D341Med (cell line): ENCODE measurements around the gene PDGFRB.

Experiments used
- DNase-seq: peaks from one replicate; pipeline ENCODE4 v3.0.0; 2012; ENCODE audit warnings: low spot score

Gene PDGFRB

DNA sequence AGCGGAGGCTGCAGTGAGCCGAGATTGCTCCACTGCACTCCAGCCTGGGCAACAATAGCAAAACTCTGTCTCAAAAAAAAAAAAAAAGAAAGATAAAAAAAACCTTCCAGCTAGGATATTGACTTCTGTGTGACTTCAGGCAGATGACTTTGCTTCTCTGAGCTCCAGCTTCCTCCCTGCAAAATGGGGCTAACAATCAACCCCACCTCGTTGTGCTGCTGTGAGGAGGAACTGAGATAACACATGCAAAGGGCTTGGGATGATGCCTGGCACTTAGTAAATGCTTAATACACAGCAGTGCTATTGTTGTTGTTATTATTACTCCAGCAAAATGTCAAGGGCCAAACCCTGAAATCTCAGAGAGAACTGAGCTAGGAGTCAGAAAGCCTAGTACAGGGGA lies 7.4 kb upstream of the PDGFRB start:
- DNase-seq = no peak

DNA sequence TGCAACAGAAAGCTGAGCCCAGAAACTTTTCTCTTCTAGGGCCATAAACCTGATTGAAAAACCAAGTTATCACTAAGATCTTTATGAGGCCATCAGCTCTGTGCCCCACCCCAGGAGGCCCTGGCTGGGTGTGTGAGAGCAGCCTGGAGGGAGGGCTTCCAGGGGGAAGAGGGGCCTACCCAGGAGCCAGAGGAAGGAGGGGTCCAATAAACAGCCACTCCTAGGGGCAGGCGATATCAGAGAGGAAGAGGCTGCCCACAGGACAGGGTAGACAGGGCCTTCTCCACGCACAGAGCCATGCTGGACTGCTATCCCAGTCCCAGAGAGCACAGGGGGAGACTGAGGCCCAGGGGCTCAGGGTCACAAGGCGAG lies 6.5 kb upstream of the PDGFRB start:
- DNase-seq = no peak

DNA sequence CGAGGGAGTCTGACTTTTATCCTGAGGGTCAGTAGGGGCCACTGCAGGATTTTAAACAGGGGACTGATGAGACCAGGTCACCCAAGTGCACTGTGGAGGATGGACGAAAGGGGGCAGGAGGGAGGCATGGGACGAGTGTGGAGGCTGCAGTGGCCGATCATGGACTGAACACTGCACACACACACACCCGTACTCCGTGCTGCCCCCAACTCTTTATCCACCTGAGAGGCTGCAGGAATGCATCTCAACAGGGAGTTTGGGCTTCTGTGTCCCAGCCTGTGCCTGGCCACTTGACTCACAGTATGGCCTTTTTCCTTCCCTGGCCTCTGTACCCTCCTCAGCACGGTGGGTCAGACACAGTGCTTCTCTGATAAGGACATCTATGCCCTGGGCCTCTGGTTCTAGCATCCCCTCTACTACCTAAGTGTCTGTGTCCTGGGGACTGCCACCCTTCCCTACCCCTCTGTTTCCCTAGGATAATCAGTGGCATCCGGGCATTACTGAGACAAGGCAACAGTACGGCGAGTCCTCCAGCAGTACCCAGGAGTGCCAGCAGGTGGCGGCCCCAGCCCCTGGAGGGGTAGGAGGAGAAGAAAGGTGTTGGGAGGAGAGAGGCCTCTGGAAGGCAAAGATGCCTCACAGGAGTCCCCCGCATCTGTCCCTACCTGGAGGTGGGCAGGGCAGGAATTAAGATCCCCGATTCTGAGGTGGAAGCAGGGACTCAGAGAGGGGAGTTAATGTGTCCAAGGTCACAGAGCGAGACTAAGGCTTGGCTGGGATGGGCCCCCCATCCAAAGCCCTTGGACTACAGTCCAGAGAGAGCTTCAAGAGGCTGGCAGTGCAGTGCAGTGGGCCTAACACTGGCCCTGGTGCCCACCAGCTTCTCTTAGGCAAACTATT lies 5.8 kb upstream of the PDGFRB start:
- DNase-seq = peak; percentile 89

DNA sequence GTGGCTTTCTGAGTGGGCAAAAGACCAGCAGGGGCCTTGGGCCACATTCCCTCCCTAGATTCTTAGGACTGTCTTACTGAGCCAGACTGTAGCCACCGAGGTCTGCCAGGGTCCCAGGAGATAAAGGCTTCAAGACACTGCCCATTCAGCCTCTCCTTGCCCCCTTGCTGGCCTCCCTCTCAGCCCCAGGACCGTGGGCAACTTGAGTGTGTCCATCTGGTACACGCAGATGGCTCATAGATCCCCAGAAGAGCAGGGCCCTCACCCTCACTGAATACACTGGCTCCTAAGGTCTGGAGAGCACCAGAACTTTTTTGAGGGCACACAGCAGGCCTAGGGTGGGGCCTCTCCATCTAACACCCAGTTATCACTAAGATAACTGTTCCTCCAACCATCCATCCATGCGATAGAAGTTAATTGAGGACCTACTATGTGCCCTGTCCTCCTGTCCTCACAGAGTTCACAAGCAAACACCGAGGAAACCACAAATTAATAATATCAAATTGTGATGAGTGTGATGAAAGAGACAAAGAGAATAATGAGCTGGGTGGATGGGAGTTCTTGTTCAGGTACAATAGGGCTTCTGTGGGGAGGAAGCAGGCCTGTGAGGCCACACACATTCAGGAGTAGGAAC lies 4.9 kb upstream of the PDGFRB start:
- DNase-seq = no peak

DNA sequence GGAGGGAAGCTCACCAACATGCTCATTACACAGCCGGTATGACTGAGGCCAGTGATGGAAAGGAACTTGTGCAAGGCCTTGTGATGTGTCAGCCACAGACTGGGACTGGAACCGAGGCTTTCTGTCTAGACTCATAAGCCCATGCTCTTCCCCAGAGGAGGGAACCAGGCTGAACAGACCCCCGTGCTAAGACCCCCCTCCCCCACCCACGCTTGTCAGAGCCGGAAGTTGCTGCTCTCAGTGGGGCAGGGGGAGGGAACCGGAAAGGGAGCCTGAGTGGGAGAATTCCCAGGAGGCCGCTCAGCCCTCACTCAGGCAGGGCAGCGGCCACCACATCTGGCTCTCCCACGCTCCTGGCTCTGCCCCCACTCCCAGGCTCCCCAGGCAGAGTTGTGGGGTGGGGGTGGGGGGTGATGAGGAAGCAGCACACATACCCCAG lies 4.1 kb upstream of the PDGFRB start:
- DNase-seq = no peak

DNA sequence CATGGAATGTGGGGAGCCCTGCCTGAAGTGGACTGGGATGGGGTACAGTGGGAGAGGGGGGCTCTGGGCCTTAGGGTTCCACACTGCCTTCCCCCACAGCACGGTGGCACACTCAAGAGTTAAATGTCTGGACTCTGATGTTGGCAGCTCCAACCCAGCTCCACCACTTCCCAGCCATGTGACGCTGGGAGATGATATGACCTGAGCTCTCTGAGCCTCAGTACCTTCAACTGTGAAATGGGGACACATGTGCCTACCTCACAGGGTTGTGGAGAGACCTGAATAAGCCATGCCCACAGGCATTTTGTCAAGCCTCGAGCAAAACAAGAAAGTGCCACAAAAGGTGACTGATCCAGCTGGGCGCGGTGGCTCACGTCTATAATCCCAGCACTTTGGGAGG lies 3.4 kb upstream of the PDGFRB start:
- no peak for DNase-seq

DNA sequence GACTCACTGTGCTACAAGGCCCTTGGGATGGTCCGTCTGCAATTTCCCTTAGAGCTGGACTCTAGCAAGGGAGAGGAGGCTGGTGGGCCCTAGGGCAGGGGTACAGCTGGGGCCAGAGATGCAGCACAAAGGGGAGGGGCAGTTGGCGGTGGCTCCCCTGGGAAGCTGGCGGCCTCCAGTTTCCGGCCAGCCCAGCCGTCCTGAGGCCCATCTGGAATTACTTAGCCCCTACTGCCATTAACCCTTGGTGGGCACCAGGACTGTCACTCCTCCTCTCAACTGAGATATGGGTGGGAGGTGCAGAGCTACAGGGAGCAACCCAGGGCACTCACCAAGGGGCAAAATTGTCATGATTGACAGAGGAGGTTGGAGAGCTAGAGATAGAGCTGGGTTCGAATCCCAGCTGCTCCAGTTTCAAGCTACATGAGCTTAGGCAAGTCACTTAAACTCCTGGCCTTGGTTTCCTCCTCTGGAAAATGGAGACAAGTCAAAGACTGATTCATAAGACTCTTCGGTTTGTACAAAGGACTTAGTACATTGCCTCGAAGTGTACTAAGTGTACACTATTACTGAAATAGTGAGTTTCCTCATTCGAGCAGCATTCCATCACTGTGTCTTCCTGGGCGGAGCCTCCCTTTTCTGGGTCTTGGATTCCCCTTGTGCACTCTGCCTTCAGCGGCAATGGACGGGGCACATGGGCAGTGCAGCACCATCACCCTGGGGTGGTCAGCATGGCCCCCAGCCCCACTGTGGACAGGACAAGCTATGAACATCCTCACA lies 2.7 kb upstream of the PDGFRB start:
- no peak for DNase-seq

DNA sequence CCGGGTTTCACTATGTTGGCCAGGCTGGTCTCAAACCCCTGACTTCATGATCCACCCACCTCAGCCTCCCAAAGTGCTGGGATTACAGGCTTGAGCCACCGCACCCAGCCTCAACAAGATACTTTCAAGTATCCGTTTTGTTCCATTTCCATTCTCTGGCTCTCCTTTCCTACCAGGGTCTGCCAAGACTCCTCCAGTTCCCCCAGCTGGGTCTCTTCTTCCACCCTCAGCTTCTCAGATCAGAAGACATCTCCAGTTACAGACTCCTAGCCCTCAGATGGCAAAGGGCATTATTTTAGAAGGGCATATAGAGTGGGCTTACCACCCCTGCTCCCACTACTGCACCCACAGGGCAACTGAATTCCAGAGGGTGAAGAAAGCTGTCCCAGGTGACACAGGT lies 1.5 kb upstream of the PDGFRB start:
- DNase-seq = no peak

DNA sequence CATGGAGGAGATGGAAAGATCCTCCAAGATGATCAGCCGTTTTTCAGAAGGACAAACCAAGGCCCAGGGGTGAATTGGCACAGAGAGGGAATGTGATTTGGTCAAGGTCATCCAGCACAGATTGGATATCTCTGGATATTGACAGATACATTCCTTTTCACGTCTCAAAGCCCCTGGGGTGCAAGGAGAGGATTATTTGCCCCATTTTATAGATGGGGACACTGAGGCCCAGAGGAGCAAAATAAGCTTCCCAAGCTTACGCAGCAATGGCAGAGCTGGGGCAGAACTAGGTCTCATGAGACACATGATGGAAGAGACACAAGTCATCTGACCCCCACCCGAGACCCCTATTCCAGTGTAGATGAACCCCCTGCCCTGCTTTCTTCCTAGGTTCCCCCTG lies 895 bp upstream of the PDGFRB start:
- DNase-seq = no peak

DNA sequence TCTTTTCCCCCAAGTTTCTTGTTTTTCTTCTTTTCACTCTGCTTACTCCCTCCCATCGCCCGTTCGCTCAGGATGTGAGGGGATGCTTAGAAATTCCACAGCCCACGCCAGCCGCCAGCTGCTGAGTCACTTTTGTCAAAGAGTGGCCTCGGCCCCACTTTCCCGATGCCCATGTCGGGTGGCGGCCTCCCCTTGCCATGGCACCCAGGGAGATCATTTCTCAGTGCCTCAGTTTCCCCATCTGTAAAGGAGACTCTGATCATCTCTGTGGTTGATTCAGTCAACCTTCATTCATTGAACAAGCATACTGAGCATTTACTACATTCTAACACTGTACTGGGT lies 353 bp upstream of the PDGFRB start:
- no peak for DNase-seq

DNA sequence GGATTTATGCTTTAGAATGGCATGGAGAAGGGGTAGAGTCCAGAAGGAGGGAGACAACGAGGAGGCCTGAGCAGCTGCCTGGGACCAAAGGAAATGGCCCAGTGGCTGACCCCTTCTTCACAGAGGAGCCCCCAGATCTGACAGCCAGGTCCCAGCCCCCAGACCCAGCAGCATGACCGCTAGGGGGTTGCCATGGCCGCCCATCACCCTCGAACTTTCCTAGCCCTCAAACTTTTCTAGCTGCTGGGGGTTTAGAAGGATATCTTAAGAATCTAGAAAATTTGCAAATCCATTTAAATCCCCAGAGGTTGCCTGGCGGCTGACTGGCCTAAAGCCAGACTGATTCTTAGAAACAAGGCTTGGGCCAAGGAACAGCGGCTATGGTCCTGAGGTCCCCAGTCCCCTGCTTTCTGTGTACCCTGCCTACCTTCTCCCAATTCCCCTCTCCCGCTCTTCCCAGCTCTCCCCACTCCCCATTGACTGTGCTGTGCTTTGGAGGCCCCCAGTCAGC lies 972 bp downstream of the PDGFRB start:
- DNase-seq = no peak

DNA sequence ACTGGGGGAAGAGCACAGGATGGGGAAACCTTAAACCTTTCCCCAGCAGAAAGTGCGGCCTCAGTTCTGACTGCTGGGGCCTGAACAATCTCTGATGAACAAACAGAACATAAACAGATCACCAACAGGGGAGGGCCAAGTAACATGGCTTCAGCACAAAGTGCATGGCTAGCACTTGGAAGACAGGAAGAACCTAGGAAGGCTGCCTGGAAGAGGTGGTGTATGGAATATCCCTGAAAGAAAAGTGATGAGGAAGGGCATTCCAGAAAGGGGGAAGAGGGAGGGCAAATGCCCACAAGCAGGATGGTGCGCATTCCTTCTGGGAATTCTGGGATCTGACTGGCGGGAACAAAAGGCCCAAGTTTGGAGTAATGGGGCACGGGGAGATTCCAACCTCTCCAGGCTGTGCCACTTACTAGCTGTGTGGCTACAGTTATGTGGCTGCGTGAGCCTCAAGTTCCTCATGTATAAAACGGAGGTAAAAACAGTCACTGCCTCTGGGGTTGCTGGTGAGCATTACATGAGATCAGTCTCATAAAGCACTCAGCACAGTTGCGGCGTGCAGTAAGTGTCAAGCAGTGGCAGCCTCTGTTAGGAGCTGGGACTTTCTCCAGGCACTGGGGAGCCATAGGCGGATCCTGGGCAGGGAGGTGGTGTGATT lies 1.6 kb downstream of the PDGFRB start:
- DNase-seq = no peak

DNA sequence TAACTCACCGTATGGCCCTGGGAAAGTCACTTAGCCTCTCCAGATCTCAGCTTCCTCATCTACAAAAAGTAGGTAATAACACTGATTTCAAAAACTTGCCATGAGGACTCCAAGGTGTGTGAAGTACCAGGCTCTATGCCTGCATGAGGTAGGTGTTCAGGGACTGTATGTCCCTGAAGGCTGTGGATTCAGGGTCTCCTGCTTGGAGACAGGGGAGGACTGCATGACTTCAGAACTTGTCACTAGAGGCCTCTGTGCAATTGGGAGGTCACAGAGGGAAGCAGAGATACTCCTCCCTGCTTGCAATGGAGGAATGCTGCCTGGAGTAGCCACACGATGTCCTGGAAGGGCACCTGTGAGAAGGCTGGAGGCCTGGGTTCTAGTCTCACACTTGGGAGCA lies 2.2 kb downstream of the PDGFRB start:
- no peak for DNase-seq

DNA sequence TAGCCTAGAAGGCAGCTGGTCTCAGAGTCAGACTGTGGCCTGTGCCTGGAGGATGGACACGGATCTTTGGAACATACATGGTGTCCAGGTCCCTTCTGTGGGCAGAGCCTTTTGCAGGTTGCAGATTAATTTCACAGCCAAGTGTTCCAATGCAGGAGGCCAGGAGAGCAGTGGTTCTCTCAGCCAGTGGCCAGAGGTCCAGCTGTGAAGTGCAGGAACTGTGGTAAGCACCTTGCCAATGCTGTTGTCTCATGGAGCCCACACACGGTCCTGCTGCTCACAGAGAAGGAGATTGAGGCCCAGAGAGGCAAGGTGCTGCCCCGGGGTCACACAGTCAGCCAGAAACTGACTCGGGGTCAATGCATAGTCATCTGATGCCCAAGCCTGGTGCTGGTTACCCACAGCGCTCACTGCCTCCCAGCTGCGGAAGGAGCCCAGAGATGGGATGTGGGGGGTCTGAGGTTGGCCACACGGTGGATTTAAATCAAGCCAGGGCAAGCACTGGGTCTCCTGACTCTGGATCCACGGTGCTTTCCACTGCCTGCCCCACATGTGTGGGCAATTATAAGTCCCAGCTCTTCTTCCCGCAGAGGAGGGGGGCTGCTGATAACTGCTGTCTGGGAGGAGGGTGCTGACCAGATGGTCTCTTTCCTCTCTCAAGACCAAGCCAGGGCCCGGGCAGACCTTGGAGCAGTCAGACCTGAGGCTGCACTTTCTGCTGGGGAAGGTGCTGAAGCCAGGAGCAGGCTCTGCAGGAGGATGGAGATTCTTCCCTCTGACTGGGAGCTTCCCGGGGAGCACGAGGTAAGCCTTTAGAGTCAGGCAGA lies 2.8 kb downstream of the PDGFRB start:
- DNase-seq = no peak

DNA sequence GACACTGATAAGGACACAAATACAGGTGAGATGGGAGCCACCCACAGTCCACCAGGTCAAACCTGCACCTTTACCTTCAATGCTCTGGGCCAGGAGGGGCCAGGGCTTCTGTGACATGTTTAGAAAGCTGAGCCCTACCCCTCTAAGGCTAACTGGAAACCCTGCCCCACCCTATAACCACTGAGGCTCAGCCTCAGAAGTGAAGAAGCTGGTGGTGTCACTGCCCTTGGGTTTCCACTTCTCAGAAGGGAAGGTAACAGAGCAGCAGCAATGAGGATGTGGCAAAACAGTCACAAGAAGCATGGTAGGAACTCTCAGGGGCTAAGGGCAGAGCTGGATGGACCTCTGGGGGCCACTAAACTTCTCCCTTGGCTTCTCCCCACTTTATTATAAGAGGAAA lies 6.0 kb downstream of the PDGFRB start:
- no peak for DNase-seq

DNA sequence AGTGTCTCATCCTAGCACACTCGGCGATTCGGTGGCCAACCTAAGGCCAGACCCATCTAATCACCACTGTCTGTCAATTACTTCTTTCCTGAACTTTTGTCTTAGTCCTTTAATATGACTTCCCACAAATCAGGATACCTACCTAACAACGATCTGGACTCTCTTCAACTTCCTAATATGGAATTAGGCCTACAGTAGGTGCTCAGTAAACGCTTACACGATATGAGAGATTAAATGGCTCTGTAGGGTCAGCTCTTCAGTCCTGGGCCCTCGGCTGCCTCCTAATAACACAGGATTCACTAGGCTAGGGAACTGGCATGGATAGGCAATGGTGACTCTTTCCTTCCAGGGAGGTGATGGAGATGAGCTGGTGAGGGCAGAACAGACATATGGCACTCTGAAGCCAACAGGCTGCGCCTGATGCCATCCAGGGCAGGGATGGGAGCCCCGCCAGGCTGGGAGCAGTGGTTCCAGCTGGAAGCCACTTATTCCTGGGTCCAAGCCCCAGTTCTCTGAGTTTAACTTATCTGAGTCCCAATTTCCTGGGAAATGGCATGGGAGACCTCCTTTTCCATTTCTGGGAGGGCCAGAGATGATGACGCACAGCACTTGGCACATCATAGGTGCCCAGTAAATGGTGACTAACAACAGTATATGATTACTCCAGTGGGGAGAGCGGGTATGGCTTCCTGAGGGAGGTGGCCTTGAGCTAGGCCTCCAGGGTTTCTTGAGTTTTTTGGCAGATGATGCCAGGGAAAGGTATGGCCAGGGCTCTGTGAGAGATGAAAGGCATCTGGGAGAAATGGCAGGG lies 7.3 kb downstream of the PDGFRB start:
- no peak for DNase-seq

DNA sequence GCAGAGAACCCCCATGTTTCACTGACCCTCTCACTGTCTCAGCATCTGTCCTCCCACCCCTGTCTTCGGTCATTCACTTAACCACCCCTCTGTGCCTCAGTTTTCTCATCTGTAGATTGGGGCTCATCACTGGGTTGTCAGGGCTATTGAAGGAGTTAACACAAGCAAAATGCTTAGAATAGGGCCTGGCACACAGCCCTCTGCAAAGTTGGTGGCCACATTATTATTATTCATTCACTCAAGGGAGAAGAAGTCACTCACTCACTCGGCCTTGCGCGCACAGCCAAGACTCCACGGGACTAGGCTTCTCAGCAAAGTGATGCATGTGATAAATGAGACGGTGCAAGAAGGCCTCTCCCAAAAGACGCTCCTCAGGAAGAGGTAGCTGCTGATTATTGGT lies 8.0 kb downstream of the PDGFRB start:
- DNase-seq = no peak

DNA sequence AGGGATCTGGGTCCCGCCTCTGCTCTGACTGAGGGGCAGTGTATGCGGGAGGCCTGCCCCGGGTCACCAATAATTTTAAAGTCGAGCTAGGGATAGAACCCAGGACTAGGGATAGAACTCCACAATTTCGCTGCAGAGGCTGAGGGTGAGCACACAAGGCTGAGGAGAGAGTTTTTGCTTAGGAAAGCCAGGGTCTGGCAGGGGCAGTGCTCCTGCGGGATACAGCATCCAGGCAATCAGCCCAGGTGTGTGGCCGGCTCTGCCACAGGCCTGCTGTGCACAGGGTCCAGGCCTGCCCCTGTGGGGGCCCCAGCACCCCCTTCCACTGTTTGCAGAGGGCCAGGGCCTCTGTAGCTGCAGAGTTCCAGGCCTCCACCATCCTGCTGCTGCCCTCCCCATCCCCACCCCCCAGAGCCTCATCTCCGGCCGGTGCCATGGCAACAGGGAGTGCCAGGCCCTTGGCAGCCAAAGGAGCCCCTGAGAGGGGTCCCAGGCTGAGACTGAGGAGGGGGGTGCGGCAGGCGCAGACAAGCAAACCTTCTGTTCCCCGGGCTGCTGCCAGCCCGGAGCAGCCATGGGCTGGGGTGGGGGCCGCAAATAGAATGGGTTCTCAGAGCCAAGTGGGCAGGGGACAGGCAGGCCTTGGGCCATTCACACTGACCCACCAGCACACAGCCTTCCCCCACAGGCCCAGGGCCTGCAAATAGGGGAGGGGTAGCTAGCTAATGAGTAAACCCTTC lies 8.6 kb downstream of the PDGFRB start:
- no peak for DNase-seq

DNA sequence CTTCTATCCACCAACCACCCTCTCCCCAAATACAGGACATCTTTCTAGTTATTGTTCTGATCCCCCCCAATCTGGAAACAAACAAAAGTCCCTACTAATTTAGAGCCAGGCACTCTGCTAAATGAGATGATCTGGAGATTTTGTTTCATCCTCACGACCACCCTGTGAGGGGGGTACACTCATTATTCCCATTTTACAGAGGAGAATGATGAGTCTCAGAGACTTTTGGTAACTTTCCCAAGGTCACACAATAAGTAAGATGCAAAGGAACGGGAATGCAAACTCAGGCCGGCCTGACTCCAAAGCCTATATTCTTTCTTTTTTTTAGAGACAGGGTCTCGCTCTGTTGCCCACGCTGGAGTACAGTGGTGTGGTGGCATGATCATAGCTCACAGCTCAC lies 9.4 kb downstream of the PDGFRB start:
- no peak for DNase-seq

DNA sequence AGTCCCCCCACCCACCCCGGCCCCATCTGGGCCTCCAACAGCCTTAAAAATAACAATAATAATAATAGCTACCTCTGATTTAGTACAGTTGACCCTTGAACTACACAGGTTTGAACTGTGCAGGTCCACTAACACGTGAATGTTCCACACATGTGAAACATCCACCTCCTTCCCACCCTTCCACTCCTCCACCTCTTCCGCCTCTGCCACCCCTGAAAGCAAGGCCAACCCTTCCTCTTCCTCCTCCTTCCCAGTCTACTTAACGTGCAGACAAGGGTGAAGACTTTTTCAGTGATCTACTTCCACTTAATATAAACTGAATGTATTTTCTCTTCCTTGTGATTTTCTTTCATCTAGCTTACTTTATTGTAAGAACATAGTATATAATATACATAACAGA lies 10.8 kb downstream of the PDGFRB start:
- no peak for DNase-seq
